ENCODE results near the gene PLCB4. TPM values are rescaled to one million over a fixed set of nuclear protein-coding genes. Genes with fewer than 3 reads are reported as not detected.
"Not testable (repeated sequence)": the region's sequence is repeated elsewhere in the genome, so short reads cannot be mapped to it uniquely, and the experiment has no call there.

Gene PLCB4
- polyA plus RNA-seq, 1 donor: 4.7 TPM

GRCh38 chr20:9141070-9141469 lies 72.2 kb downstream of the PLCB4 start:
- no peak for DNase-seq (ENCODE audit: low read depth)

DNA sequence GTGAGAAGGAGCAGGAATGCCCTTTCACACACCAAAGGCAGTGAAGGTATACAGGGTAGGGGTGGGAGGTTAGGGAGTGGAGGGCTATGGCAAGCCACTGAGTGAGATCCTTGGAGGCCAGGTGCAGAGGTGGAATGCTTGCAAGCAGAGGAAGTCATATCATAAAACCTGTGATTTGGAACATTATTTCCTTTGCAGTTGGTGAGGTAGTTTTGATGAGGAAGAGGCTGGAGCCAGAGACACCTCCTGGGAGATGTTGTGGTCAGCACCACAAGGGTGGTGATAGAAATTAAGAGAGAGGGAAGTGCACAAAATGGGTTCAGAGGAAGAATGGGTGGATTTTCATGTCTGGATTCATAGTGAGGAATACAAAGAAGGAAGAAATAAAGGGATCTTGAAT lies 73.0 kb downstream of the PLCB4 start:
- DNase-seq (ENCODE audit: low read depth): no peak

DNA sequence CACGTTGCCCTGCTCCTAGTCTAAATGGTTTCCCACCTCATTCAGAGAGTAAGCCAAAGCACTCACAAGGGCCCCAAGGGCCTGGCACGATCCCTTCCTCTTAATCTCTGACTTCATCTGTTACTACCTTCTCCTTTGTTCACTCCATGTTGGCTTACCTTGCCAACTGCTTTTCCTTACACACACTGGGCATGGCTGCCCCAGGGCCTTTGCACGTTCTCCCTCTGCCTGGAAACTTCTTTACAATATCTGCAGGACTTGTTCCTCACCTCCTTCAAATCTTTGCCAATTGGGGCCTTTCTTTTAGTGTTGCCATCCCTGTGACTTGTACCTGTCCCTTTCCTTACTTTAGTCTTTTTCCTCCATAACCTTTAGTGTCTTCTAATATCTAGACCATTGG lies 73.9 kb downstream of the PLCB4 start:
- no peak for DNase-seq (ENCODE audit: low read depth)

DNA sequence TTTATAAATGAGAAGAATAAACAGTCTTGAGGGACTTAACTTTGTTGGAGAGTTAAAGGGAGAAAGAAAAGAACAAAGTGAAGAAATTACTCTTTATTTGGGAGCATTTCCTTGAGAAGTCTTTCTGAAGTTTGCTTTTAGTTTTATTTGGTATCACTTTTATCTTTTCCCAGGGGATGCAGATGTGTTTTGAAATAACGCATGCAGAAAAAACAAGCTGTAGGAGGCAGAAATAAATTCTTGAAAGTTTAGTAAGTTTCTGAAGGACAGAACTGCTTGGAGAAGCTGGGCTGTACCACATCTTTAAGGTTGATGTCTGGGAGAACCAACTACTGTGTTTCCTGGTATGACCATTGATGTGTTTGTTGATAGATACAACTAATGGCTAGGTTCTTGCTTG lies 75.0 kb downstream of the PLCB4 start:
- DNase-seq (ENCODE audit: low read depth): no peak

GRCh38 chr20:9144643-9145042 lies 75.8 kb downstream of the PLCB4 start:
- DNase-seq (ENCODE audit: low read depth): no peak

DNA sequence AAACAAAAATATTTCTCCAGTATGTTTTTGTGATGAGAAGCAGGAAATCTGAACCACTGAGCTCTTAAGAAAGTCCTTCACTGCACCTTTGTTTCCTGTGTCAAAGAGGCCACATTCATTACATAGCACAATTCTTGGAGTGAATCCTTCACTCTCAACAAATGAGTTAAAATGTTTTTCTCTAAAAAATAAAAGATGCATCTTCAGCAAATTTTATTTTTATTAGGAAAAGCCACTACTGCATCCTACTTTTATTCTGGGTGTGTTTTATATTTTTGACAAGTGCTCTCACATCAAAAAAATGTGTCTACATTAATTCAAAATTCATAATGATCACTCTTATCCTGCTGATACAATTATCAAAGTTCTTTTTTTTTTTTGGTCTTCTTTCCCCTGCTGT lies 76.3 kb downstream of the PLCB4 start:
- no peak for DNase-seq (ENCODE audit: low read depth)

- DNase-seq (ENCODE audit: low read depth): no peak
Observed at GRCh38 chr20:9146649-9147048, 77.8 kb downstream of the PLCB4 start.

DNA sequence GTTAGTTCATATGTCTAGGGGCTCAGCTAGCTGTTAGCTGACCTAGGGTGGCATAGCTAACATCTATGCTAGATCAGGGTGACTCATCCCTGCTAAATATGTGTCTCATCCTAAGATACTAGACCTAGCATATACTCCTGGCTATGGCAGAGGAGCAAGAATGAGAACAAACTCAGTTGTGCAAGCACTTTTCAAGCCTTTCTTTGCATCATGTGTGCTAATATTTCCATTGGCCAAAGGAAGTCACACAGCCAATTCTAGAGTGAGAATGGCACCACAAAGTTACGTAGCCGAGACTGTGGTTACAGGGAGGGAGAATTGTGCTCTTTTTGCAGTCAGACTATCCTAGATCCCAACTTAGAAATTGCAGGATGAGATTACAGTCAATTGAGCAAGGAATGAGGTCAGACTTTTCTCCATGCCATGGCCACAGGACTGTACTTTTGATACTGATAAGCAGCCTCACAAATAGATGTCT lies 78.7 kb downstream of the PLCB4 start:
- DNase-seq (ENCODE audit: low read depth): no peak

- no peak for DNase-seq (ENCODE audit: low read depth)
Observed at GRCh38 chr20:9148291-9148690, 79.4 kb downstream of the PLCB4 start.

GRCh38 chr20:9149087-9149486 lies 80.2 kb downstream of the PLCB4 start:
- no peak for DNase-seq (ENCODE audit: low read depth)

GRCh38 chr20:9149796-9150195 lies 80.9 kb downstream of the PLCB4 start:
- DNase-seq (ENCODE audit: low read depth): no peak

- DNase-seq (ENCODE audit: low read depth): no peak
Observed at GRCh38 chr20:9150679-9151078, 81.8 kb downstream of the PLCB4 start.

GRCh38 chr20:9152139-9152538 lies 83.3 kb downstream of the PLCB4 start:
- DNase-seq (ENCODE audit: low read depth): not testable (repeated sequence)

GRCh38 chr20:9154464-9155024 lies 85.7 kb downstream of the PLCB4 start:
- no peak for DNase-seq (ENCODE audit: low read depth)

DNA sequence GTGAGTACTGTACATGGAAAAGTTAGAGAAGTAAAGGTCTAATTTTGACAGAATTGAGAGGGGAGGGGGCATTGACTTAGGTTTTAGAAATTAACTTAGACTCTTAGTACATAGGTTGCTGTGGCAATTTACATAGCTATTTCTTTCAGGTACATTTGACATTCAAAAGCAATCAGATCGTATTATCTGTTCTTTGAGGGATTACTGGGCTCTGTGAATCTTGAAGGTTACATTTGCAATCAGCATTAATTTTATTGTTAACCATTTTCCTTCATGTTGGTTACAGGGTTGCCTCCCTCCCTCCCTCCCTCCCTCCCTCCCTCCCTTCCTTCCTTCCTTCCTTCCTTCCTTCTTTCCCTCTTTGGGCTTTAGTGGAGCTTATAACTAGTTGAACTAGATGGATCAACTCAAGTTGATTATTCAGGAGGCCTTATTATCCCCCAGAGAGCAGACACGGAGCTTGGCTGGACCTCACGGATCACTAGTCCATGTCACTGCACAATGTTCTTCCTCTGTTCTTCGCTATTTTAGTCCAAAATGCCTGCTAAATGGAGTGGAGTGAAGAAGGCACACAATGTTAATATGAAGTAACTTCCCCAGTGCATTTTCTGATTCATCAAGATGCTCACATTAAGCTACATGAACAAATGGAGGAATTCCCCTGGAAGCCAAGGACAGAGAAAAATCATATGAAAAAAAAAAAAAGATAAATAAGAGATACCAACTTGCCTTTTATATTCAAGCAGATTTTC lies 87.8 kb downstream of the PLCB4 start:
- no peak for DNase-seq (ENCODE audit: low read depth)

GRCh38 chr20:9160331-9160730 lies 91.4 kb downstream of the PLCB4 start:
- no peak for DNase-seq (ENCODE audit: low read depth)

GRCh38 chr20:9160757-9161156 lies 91.9 kb downstream of the PLCB4 start:
- DNase-seq (ENCODE audit: low read depth): no peak

DNA sequence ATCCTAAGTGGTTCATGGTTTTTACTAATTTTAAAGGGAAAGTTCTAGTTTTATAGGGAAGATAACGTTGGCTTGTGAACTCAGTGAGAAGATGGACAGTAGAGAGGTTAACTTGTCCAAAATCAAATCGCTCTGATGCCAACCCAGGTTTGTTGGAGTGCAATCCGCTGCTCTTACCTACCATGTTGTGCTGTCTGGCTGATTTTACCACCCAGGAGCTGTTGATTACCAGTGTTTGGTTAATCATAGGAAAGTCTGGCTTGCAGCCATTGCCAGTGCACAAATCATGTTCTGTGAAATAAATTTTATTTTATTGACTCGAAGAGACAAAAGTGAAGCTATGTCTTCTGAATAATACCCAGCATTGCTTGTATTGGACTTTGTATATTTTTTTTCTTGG lies 92.4 kb downstream of the PLCB4 start:
- no peak for DNase-seq (ENCODE audit: low read depth)

- no peak for DNase-seq (ENCODE audit: low read depth)
Observed at GRCh38 chr20:9163251-9163650, 94.4 kb downstream of the PLCB4 start.

- DNase-seq (ENCODE audit: low read depth): no peak
Observed at GRCh38 chr20:9163995-9164394, 95.1 kb downstream of the PLCB4 start.

GRCh38 chr20:9165261-9165660 lies 96.4 kb downstream of the PLCB4 start:
- DNase-seq (ENCODE audit: low read depth): no peak

DNA sequence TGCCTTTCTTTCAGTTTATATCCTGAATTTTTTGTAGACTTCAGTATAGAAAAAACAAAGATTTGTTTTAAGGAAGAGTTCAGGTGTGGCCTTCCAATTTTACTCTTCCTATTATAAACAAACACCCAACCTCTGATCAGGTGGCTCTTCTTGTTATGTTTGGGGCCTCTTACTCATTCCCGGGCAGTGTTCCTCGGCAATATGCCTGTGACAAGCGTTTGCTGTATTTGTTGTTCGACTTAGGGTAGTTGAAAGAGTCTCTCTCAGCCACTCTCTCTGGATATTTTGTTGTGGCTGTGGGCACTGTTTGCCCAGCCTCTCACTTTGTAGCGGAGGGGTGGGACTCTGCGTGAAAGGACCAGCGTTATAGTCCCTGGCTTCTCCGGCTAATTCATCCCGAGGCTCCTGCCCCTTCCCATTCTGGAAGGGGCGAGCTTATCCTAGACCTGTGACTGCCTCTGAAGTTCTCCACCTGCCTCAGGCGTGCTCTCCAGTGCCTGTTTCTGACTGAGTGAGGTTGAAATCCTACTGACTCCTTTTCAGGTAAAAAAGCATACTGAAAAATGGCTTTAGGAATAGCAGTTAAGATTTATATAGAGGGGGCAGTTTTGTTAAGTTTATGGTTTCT lies 97.4 kb downstream of the PLCB4 start:
- DNase-seq (ENCODE audit: low read depth): no peak

GRCh38 chr20:9169409-9169808 lies 100.5 kb downstream of the PLCB4 start:
- DNase-seq (ENCODE audit: low read depth): no peak
